NCI-H345 treated with DMSO at 0.1 percent for 48 hours (cell line): ENCODE results near the gene SYPL2.

Experiments
- DNase-seq: peaks from one replicate; lab custom pipeline; 2025; ENCODE audit not compliant: unreplicated experiment; lab: John Stamatoyannopoulos, UW

The SYPL2 gene

DNA sequence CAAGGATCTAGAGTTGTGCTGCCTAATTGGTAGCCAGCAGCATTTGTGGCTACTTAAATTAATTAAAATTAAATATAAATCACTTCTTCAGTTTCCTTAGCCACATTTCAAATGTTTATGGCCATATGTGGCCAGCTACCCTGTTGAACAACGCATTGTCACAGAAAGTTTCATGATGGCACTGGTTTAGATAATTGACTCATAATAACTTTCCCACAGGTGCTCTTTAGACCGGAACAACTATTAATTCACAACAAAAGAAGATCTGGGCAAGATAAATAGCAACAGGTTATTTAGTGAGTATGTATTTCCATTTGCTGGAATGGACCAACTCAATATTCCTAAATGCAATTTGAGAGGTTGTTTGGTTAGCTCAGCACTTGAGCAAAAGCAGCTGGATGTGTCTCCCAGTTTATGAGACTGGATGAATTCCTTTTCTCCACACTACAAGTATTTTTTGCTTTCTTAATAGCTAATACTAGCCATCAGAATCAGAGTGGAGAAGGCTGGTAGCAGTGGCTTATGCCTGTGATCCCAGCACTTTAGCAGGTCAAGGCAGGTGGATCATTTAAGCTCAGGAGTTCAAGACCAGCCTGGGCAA lies 46.9 kb downstream of the SYPL2 start:
- no peak for DNase-seq

DNA sequence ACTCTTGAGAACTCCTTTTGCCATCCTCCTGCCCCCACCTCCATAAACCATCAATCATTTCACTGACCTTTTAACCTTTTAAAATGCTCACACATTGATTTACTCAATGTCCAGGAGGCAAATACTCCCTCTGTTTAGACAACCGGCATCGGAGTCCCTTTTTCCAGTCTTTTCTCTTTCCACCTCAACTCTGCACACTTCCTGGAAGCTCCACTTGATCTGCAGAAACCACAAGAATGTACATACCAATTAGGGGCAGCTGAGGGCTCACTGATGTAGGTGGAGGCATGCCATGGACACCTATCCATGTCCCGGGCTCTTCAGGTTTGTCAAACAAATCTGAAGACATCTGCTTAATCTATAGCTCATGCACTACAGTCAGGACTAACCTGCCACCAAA lies 48.5 kb downstream of the SYPL2 start:
- DNase-seq: no peak

DNA sequence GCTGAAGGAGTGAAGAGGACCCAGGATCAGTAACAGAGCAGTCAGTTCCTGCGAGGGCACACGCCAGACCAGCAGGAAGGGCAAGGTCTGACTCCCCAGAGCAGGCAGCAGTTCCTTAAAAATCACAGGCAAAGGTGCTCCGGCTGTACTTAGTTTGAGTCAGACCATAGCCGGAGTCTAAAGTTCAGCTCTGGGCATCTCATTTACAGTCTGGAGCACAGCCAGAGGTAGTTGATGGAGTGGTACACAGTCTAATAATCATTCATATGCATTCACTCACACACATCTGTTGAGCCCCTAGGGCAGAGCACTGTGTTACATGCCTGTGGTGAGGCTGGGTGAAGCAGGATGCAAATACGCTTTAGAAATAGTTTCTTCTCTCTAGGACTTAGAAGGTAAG lies 50.5 kb downstream of the SYPL2 start:
- no peak for DNase-seq

DNA sequence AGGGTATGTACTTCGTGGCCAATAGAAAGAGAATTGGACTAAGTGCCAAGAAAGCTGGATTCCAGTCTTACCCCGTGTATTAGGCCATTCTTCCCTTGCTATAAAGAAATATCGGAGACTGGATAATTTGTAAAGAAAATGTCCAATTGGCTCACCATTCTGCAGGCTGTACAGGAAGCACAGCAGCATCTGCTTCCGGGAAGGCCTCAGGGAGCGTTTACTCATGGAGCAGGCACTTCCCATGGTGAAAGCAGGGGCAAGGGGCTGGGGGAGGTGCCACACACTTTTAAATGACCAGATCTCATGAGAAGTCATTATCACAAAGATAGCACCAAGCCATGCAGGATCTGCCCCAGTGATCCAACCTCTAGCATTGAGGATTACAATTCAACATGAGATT lies 51.0 kb downstream of the SYPL2 start:
- DNase-seq: no peak

DNA sequence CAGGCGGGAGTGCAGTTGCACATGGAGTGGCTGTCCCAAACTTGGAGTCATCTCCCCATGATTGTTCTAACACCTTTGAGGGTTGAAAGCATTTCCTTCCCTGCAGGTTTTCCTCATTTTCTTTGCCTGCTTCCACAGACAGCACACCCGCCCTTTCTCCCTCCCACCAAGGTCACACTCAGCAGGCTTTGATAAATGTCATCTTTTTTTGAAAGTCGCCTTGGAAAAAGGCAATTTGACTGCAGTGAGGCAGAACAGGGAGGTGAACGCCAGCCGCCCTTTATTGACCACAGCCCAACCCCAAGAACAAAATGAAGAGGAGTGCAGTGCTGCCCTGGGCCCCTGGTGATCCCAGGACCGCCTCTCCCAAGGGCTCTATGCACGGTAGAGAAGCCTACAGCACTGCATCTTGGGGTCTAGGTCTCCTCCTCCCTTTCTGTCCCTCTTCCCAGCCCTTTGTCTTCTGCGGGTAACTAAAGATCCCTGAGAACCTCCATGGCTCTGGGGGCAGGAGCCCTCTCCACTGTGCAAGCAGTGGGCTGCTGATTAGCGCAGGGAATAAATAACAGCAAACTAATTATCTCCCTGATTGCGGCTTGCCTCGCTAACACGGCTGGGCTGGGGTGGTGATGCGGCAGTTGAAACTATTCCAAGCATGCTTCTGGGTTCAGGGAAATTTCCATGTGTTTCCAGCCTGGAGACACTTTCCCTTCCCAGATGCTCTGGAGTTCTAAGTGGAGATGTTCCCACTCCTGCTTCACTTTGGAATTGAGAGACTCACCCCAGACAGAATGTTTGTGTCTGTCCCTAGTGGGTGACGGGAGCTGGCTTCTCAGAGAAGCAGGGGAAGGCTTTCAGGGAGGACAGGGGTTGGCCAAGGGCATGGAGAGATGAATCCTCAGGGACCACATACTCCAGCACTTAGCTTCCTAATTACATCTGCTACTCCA lies 54.9 kb downstream of the SYPL2 start:
- DNase-seq: no peak

DNA sequence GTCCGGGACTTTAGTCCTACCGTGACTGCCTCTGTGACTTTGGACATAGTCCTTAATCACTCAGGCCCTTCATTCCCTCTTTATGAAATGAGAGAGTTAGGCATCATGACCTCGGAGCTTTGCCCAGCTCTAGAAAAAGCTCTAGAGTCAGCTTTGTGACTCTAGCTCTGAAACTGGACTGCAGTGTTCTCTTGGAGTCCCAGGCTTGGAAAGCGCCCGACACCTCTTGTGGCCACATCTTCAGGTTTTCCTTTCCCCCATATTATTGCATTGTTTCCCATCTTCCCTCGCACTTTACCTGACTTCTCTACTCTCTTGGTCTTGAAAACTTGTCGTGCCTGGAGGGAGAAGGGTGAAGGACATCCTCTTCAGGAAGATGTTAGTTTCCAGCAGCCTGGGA lies 55.7 kb downstream of the SYPL2 start:
- no peak for DNase-seq

DNA sequence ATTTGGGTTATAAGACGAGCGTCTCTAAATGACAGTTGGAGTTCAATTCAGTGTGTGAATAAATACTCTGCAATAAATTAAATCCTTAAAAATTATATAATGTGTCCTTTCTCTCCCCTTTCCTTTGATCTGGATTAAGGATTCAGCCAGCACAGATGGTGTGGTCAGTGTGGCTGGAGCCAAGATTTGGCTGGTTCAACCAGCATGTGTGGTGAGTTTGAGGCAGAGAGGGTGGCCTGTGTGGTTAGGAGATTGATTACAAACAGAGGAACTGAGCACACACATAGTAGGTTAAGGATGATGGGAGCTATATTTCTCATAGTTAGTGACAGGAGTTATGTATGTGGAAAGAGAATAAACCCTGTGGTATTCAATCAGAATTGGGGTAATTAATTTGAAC lies 57.4 kb downstream of the SYPL2 start:
- DNase-seq: no peak

DNA sequence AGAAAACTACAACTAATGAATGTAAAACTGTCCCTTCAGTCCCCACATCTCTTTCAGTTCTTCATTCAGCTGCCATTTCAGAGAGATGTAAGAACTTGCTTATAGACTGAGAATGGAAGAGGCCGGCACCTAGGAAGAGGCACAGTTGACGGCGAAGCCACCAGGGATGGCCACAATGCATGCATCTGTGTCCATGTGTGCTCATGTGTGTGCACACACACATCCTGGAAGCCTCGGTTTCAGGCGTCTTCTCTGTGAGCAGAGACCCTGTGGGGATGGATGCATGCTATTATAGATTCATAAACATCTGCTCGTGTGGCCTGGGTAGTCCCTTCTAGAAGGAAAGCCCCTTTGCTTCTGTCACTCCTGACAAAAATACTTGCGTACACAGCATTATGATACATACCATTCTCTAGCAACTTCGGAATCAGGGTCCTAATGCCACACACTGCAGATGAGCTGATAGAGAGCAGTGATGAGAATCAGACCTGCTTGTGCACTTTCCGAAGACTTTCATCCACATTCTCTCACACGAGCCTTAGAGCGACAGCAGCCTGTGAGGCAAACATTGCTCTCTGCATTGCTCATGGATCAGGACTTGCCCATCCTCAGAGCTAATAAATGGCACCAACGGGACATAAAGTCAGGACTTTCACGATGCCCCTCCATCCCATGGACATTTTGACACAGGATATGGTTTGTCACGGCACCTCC lies 60.9 kb downstream of the SYPL2 start:
- no peak for DNase-seq

DNA sequence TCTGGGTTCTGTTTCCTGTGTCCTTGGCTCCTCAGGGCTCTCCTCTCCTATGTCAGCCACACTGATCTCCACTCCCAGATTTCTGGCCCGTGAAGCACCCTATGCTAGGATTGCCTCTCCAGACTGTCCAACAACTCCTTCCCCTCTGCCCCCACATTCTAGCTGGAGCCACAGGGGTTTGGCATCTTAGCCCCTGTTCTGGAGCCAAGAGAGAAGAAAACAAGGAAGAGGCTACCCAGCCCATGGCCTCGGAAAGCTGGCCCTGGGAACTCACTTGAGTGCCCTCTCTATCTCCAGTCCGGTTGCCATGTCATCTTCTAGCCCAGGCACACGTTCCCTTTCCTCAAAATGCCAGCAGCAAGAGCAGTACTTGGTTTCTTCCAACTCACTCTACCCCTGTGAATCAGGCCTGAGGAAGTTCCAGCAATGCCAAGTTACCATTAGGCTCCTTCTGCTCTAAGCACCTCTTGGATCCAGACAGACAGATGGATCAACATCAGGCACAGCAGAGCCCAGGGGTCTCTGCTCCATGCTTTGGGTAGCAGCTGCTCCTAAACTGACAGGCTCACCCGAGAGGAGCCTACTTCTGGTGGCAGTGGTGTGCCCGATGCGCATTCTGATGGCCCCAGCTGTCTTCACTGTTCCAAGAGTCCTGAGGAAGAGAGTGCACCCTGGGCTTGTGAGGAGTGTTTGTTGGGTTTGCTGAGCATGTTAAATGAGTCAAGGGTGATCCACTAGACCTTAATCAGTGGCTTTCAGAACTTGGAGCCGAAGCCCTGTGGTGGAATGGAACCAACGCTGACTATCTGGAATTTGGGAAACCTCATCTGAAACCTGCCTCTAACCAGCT lies 61.7 kb downstream of the SYPL2 start:
- no peak for DNase-seq

DNA sequence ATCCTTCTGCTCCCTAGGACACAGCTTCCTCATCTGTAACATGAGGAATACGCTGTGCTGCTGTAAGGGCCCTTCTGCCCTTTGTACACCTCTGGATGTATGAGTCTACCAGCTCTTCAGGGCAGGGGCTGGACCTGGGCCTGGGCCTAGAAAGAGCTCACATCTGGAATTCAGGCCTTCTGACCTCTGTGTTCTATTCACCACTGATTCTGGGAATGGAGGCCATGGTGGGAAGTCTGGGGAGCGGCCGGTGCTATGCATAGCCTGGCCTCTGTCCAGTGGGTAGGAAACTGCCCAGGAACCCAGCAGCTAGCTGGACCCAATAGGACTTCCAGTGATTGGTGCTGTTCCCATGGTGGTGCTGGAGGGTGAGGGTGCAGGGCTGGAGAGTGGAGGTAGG lies 62.4 kb downstream of the SYPL2 start:
- DNase-seq: no peak

DNA sequence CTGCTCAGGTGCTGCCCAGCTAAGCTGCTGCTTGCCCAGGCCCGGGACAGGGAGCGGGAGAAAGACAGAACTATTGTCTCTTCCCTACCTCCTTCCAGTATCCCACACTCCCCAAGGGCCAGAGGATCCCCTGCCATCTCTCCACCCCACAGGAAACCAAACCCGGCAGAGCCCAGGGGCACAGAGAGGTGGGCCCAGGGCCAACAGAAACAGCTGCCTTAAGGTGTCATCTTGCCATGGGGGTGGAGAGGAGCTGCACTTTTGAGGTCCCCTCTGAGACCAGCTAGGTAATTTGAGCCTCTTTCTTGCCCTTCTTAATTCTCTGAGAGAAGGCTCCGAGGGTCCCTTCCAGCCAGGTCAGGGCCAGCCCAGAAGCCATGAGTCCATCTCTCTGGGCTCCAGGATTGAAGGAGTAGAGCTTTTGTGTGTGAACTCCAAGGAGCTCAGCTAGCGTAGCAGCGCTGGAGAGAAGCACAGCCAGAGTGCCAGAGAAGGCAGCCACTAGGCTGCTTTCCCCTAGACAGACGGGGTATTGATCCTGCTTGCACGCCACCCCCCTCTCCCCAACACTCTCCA lies 63.6 kb downstream of the SYPL2 start:
- no peak for DNase-seq

DNA sequence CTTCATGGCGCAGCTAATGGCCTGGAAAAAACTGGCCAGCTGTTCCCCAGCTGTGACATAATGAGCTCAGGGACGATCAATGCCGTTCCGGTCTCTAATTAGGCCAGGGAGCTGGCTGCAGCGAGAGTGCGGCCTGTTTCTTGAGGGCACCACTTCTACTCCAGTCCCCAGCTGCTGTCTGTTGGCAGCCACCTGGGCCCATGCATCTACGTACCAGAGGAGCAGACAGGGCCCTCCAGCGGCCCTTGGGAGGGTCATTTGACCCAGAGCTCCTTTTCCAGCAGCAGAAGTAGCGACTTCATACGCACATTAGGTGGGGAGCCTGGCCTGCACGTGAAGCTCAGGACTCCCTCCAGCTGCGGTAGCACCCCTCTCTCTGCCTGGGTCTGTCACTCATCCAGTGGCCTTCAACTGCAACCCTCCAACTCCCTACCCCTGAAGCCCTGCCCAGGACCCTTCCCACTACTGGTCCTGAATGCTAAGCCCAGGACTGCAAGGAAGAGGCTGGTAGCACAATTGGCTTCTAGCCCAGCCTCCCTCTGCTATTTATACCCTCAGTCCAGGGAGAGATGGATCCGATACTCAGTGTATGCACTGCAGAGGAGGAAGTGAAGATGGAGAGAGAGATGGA lies 64.2 kb downstream of the SYPL2 start:
- no peak for DNase-seq

DNA sequence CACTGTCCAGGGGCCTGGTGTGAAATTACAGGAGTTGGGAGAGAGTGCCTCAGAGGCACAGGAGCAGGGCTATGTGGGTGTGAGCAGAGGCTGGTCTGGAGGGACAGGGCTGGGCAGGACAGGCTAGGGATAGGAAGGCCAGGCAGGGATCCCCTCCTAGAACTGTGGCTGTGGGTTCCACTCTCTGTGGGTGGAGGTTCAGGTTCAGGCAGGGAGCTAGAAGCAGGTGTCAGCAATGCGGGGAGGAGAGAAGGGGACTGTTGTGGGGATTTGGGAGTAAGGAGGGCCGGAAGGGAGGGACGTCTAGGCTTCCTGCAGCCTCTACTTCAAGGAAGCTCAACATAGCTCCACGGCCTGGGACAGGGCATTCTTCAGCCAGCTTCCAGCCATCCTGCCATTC lies 65.0 kb downstream of the SYPL2 start:
- DNase-seq: no peak
